HepG2 (cell line): ENCODE results near the gene CES3. TPM values are rescaled to one million over a fixed set of nuclear protein-coding genes. Genes with fewer than 3 reads are reported as not detected.
A peak's percentile ranks its signal among the peaks of the same experiment; 100 is the strongest.

Experiments used
- BCL6 ChIP-seq: IDR thresholded peaks from 2 replicates; pipeline ENCODE4 v1.6.1; 2016; ENCODE audit warnings: missing genetic modification reagents, missing compliant biosample characterization
- EHMT2 ChIP-seq: fragments of 200-600 bp; sonication (generic); IDR thresholded peaks from 2 replicates; pipeline ENCODE4 v1.7.0; 2017; ENCODE audit warnings: antibody characterized with exemption, low read depth, low read length, borderline replicate concordance
- FOXC1 ChIP-seq: sonication (generic); formaldehyde crosslinking; IDR thresholded peaks from 2 replicates; pipeline ENCODE4 v1.8.0; 2022; ENCODE audit warnings: mild to moderate bottlenecking, missing genetic modification reagents, borderline replicate concordance
- HDAC1 ChIP-seq: sonication (generic); formaldehyde crosslinking; IDR thresholded peaks from 2 replicates; pipeline ENCODE4 v1.5.1; 2020; ENCODE audit warnings: mild to moderate bottlenecking, missing genetic modification reagents
- KDM3A ChIP-seq: IDR thresholded peaks from 2 replicates; pipeline ENCODE4 v1.6.1; 2018; ENCODE audit warnings: low read depth, missing compliant biosample characterization
- MYC ChIP-seq: sonication (generic); formaldehyde crosslinking; IDR thresholded peaks from 2 replicates; pipeline ENCODE4 v1.9.0; 2021; ENCODE audit warnings: missing genetic modification reagents, borderline replicate concordance
- NR2F6 ChIP-seq, 2 experiments: IDR thresholded peaks; 2 replicates each; pipeline ENCODE4 v1.6.1; 2016; ENCODE audit warnings: antibody characterized with exemption in 1 of 2, mild to moderate bottlenecking in 1 of 2
- SPEN ChIP-seq: sonication (generic); formaldehyde crosslinking; IDR thresholded peaks from 2 replicates; pipeline ENCODE4 v1.5.1; 2020; ENCODE audit warnings: low read depth, mild to moderate bottlenecking, missing genetic modification reagents
- TEAD3 ChIP-seq: optimal IDR thresholded peaks from 2 replicates; pipeline ENCODE3; 2016; ENCODE audit warnings: borderline replicate concordance
- TOPORS ChIP-seq: sonication (generic); formaldehyde crosslinking; IDR thresholded peaks from 2 replicates; pipeline ENCODE4 v1.8.0; 2023; ENCODE audit warnings: mild to moderate bottlenecking, missing genetic modification reagents
- ZNF430 ChIP-seq: sonication (generic); formaldehyde crosslinking; IDR thresholded peaks from 2 replicates; pipeline ENCODE4 v1.9.0; 2021; ENCODE audit warnings: mild to moderate bottlenecking, missing genetic modification reagents
- ZNF605 ChIP-seq: sonication (generic); formaldehyde crosslinking; IDR thresholded peaks from 2 replicates; pipeline ENCODE4 v1.8.0; 2022; ENCODE audit warnings: mild to moderate bottlenecking, missing genetic modification reagents
- ZNF768 ChIP-seq: sonication (generic); formaldehyde crosslinking; IDR thresholded peaks from 2 replicates; pipeline ENCODE4 v1.4.0; 2020; ENCODE audit warnings: missing genetic modification reagents
- ZSCAN21 ChIP-seq: sonication (generic); formaldehyde crosslinking; IDR thresholded peaks from 2 replicates; pipeline ENCODE4 v1.8.0; 2022; ENCODE audit warnings: mild to moderate bottlenecking, missing genetic modification reagents, moderate library complexity, borderline replicate concordance
- polyA plus RNA-seq, 8 experiments: library from polyadenylated mRNA; depleted of rRNA in 3 of 8; stranded (reverse) in 7 of 8; unstranded in 1 of 8; fragments of >200 nt; fragmentation: Illumina TruSeq in 4 of 8; extraction: Trizol in 4 of 8; gene quantifications; 2 replicates each; pipeline versions ENCODE4 v1.2.1 to v1.2.3, GENCODE V29; 2011 to 2016; ENCODE audit warnings: low read depth in 4 of 8, missing spikeins in 1 of 8, mixed read lengths in 1 of 8; ENCODE audit not compliant: insufficient read depth in 1 of 8
- total RNA-seq, 5 experiments: library from RNA; depleted of rRNA; stranded (reverse); fragments of >200 nt; fragmentation: Illumina TruSeq; extraction: Trizol; gene quantifications; 2 replicates each; pipeline ENCODE4 v1.2.3, GENCODE V29; 2016; ENCODE audit warnings: low read depth in 1 of 5
- TF ChIP-seq, protein P1 (sequence below): sonication (generic); formaldehyde crosslinking; IDR thresholded peaks from one replicate; pipeline ENCODE4 v1.5.1; 2020; ENCODE audit warnings: mild to moderate bottlenecking, missing genetic modification reagents; ENCODE audit errors: not compliant biosample characterization

The CES3 gene
- total and polyA plus RNA-seq, 2 of the 13 experiments (the other 11 are each of a cell fraction or from before 2014, with no cell fraction given), result 6.6 to 17.4 TPM

GRCh38 chr16:66917741-66918140, 43.3 kb upstream of the CES3 start (continued):
- TF ChIP-seq TOPORS (CRISPR knock-in tag) (no peak), SPEN (CRISPR knock-in tag) (peak; percentile 35; the same call in 1 of the 2 replicates), ZNF605 (CRISPR knock-in tag) (peak; percentile 49; the same call in 1 of the 2 replicates), ZSCAN21 (CRISPR knock-in tag) (0 out of 2 replicates have a peak, but pooled peaks have one; percentile 38), ZNF430 (CRISPR knock-in tag) (peak; percentile 51; the same call in 1 of the 2 replicates), FOXC1 (0 out of 2 replicates have a peak, but pooled peaks have one; percentile 57), TEAD3 (no peak), KDM3A (0 out of 2 replicates have a peak, but pooled peaks have one; percentile 4), HDAC1 (CRISPR knock-in tag) (0 out of 2 replicates have a peak, but pooled peaks have one; percentile 9), NR2F6 (IDR thresholded peaks at IDR 0.05) (no peak), NR2F6 (CRISPR knock-in tag; IDR thresholded peaks at IDR 0.05) (0 out of 2 replicates have a peak, but pooled peaks have one; percentile 12), EHMT2 (no peak), ZNF768 (CRISPR knock-in tag) (peak; percentile 15; the same call in 1 of the 2 replicates), BCL6 (CRISPR knock-in tag) (0 out of 2 replicates have a peak, but pooled peaks have one; percentile 6), MYC (CRISPR knock-in tag) (peak; percentile 33; the same call in 1 of the 2 replicates)
- TF ChIP-seq, protein P1, sequence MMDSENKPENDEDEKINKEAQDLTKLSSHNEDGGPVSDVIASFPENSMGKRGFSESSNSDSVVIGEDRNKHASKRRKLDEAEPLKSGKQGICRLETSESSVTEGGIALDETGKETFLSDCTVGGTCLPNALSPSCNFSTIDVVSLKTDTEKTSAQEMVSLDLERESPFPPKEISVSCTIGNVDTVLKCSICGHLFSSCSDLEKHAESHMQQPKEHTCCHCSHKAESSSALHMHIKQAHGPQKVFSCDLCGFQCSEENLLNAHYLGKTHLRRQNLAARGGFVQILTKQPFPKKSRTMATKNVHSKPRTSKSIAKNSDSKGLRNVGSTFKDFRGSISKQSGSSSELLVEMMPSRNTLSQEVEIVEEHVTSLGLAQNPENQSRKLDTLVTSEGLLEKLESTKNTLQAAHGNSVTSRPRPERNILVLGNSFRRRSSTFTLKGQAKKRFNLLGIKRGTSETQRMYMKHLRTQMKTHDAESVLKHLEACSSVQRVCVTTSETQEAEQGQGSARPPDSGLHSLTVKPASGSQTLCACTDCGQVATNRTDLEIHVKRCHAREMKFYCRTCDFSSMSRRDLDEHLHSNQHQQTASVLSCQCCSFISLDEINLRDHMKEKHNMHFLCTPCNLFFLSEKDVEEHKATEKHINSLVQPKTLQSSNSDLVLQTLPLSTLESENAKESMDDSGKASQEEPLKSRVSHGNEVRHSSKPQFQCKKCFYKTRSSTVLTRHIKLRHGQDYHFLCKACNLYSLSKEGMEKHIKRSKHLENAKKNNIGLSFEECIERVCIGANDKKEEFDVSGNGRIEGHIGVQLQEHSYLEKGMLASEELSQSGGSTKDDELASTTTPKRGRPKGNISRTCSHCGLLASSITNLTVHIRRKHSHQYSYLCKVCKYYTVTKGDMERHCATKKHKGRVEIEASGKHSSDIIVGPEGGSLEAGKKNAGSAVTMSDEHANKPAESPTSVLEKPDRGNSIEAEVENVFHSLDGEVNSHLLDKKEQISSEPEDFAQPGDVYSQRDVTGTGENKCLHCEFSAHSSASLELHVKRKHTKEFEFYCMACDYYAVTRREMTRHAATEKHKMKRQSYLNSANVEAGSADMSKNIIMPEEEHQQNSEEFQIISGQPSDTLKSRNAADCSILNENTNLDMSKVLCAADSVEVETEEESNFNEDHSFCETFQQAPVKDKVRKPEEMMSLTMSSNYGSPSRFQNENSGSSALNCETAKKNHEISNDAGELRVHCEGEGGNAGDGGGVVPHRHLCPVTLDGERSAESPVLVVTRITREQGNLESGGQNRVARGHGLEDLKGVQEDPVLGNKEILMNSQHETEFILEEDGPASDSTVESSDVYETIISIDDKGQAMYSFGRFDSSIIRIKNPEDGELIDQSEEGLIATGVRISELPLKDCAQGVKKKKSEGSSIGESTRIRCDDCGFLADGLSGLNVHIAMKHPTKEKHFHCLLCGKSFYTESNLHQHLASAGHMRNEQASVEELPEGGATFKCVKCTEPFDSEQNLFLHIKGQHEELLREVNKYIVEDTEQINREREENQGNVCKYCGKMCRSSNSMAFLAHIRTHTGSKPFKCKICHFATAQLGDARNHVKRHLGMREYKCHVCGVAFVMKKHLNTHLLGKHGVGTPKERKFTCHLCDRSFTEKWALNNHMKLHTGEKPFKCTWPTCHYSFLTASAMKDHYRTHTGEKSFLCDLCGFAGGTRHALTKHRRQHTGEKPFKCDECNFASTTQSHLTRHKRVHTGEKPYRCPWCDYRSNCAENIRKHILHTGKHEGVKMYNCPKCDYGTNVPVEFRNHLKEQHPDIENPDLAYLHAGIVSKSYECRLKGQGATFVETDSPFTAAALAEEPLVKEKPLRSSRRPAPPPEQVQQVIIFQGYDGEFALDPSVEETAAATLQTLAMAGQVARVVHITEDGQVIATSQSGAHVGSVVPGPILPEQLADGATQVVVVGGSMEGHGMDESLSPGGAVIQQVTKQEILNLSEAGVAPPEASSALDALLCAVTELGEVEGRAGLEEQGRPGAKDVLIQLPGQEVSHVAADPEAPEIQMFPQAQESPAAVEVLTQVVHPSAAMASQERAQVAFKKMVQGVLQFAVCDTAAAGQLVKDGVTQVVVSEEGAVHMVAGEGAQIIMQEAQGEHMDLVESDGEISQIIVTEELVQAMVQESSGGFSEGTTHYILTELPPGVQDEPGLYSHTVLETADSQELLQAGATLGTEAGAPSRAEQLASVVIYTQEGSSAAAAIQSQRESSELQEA (CRISPR knock-in tag), result peak; percentile 28
